Mammary epithelial cell (primary cell): ENCODE results near the gene CDK2AP2.

Experiments
- EZH2 ChIP-seq: IDR thresholded peaks from 2 replicates; pipeline ENCODE4 v1.6.1; 2012; ENCODE audit warnings: low read length, inconsistent platforms, borderline replicate concordance
- TF ChIP-seq, protein P1 (sequence below), 2 donors: IDR thresholded peaks in 1 of 2; conservative IDR thresholded peaks in 1 of 2; 2 replicates each; pipeline ENCODE4 v1.5.1; 2011 to 2012; ENCODE audit warnings: inconsistent platforms in 2 of 2, low read length in 2 of 2, mild to moderate bottlenecking in 2 of 2, control low read depth in 1 of 2, low read depth in 1 of 2; ENCODE audit not compliant: insufficient read depth in 1 of 2; ENCODE audit errors: extremely low read depth in 1 of 2

GRCh38 chr11:67539550-67539949 is 31.6 kb upstream of the CDK2AP2 start:
- TF ChIP-seq, protein P1, sequence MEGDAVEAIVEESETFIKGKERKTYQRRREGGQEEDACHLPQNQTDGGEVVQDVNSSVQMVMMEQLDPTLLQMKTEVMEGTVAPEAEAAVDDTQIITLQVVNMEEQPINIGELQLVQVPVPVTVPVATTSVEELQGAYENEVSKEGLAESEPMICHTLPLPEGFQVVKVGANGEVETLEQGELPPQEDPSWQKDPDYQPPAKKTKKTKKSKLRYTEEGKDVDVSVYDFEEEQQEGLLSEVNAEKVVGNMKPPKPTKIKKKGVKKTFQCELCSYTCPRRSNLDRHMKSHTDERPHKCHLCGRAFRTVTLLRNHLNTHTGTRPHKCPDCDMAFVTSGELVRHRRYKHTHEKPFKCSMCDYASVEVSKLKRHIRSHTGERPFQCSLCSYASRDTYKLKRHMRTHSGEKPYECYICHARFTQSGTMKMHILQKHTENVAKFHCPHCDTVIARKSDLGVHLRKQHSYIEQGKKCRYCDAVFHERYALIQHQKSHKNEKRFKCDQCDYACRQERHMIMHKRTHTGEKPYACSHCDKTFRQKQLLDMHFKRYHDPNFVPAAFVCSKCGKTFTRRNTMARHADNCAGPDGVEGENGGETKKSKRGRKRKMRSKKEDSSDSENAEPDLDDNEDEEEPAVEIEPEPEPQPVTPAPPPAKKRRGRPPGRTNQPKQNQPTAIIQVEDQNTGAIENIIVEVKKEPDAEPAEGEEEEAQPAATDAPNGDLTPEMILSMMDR (conservative IDR thresholded peaks at IDR 0.05 in 1 of 2, IDR thresholded peaks at IDR 0.05 in 1 of 2; ENCODE audit: extremely low read depth in 1 of 2, insufficient read depth in 1 of 2, low read depth in 1 of 2, low read length in 2 of 2): no peak
- no peak for TF ChIP-seq EZH2
